CD4-positive, alpha-beta T cell (primary cell): ENCODE data around the gene PRAMEF1. TPM values are rescaled to one million over a fixed set of nuclear protein-coding genes. Genes with fewer than 3 reads are reported as not detected.

Experiments
- ATAC-seq: fragments of 200-7000 bp; cut with Tn5 transposase; one replicate; pipeline ENCODE4 v1.10.0; 2022; ENCODE audit warnings: mild to moderate bottlenecking; ENCODE audit not compliant: poor library complexity
- CTCF ChIA-PET: fragments of 350-600 bp; sonication (Branson Sonifier 250); formaldehyde crosslinking; loops from one replicate; lab custom pipeline; 2021; ENCODE audit warnings: antibody characterized with exemption, inconsistent platforms; lab: Charles Lee
- POLR2A ChIA-PET: fragments of 350-600 bp; sonication (Branson Sonifier 250); formaldehyde crosslinking; loops from one replicate; lab custom pipeline; 2021; ENCODE audit warnings: antibody characterized with exemption, inconsistent platforms; lab: Charles Lee
- DNase-seq, 14 experiments: peaks; one replicate each; pipeline ENCODE4 v3.0.0-alpha.2; 2013 to 2020; ENCODE audit warnings: mixed read lengths in 2 of 14
- H3K27ac ChIP-seq, 2 donors: one replicate each; pipeline versions ENCODE4 v1.5.1 to v1.7.0; 2013; ENCODE audit warnings: low read length in 2 of 2, low read depth in 1 of 2, mild to moderate bottlenecking in 1 of 2
- H3K27me3 ChIP-seq, 2 experiments: 1 replicate in 1 of 2; 2 replicates in 1 of 2; pipeline versions ENCODE4 v1.6.1 to v1.7.0; 2013; ENCODE audit warnings: low read length in 2 of 2, control low read depth in 1 of 2, mild to moderate bottlenecking in 1 of 2, moderate library complexity in 1 of 2; ENCODE audit not compliant: insufficient read depth in 2 of 2, control insufficient read depth in 1 of 2
- H3K36me3 ChIP-seq: one replicate; pipeline ENCODE4 v1.6.1; 2013; ENCODE audit warnings: low read length, control low read depth; ENCODE audit not compliant: insufficient read depth
- H3K4me1 ChIP-seq: one replicate; pipeline ENCODE4 v1.6.1; 2013; ENCODE audit warnings: low read length, control low read depth; ENCODE audit not compliant: insufficient read depth
- H3K4me3 ChIP-seq: one replicate; pipeline ENCODE4 v1.5.1; 2013; ENCODE audit warnings: mild to moderate bottlenecking, low read length, moderate library complexity
- H3K9me3 ChIP-seq, 2 experiments: 1 replicate in 1 of 2; 2 replicates in 1 of 2; pipeline versions ENCODE4 v1.6.1 to v1.7.0; 2013; ENCODE audit warnings: low read length in 2 of 2, mild to moderate bottlenecking in 2 of 2, control low read depth in 1 of 2, moderate library complexity in 1 of 2; ENCODE audit not compliant: control insufficient read depth in 1 of 2, insufficient read depth in 1 of 2
- H3K27ac Mint-ChIP-seq: one replicate; pipeline ENCODE4 v1.8.0; 2020; ENCODE audit warnings: mixed read lengths
- H3K27me3 Mint-ChIP-seq: one replicate; pipeline ENCODE4 v1.8.0; 2021; ENCODE audit warnings: mixed read lengths
- H3K36me3 Mint-ChIP-seq: one replicate; pipeline ENCODE4 v1.8.0; 2021; ENCODE audit warnings: low read depth, mixed read lengths
- H3K4me1 Mint-ChIP-seq: one replicate; pipeline ENCODE4 v1.8.0; 2021; ENCODE audit warnings: low read depth, mixed read lengths
- H3K4me3 Mint-ChIP-seq: one replicate; pipeline ENCODE4 v1.8.0; 2020; ENCODE audit warnings: mild to moderate bottlenecking, mixed read lengths
- H3K9me3 Mint-ChIP-seq: one replicate; pipeline ENCODE4 v1.8.0; 2020; ENCODE audit warnings: mixed read lengths
- intact Hi-C, 2 experiments: fragments of 100-400 bp; cut with DNase I in 1 of 2; cut with micrococcal nuclease in 1 of 2; formaldehyde crosslinking; loops; one replicate each; pipeline versions ENCODE4 v1.15.1 to v1.9.0; 2023 to 2025; cut with DNase I, micrococcal nuclease
- total RNA-seq, 174 experiments: library from RNA in 2 of 174; stranded (reverse) in 2 of 174; gene quantifications; one replicate each; pipeline ENCODE4 v1.2.3 and lab custom pipeline; 2021 to 2026
- TF ChIP-seq, protein P1 (sequence below): fragments of 200-600 bp; IDR thresholded peaks from one replicate; pipeline ENCODE4 v1.8.0; 2022; ENCODE audit warnings: antibody characterized with exemption, mild to moderate bottlenecking

The PRAMEF1 gene
- total RNA-seq, 2 experiments from 2014 or later = not detected

GRCh38 chr1:12760256-12760795 lies 30.9 kb upstream of the PRAMEF1 start:
- TF ChIP-seq, protein P1, sequence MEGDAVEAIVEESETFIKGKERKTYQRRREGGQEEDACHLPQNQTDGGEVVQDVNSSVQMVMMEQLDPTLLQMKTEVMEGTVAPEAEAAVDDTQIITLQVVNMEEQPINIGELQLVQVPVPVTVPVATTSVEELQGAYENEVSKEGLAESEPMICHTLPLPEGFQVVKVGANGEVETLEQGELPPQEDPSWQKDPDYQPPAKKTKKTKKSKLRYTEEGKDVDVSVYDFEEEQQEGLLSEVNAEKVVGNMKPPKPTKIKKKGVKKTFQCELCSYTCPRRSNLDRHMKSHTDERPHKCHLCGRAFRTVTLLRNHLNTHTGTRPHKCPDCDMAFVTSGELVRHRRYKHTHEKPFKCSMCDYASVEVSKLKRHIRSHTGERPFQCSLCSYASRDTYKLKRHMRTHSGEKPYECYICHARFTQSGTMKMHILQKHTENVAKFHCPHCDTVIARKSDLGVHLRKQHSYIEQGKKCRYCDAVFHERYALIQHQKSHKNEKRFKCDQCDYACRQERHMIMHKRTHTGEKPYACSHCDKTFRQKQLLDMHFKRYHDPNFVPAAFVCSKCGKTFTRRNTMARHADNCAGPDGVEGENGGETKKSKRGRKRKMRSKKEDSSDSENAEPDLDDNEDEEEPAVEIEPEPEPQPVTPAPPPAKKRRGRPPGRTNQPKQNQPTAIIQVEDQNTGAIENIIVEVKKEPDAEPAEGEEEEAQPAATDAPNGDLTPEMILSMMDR = no peak
- H3K4me1 ChIP-seq = no peaks in the 10 kb centered on the region
- CTCF ChIA-PET = no interaction called here
- no peak for DNase-seq
- H3K27ac ChIP-seq = no peak overlapping the region
- peaks cover 4 to 11% of the 10 kb centered on the region in 2 experiments for H3K27me3 ChIP-seq
- H3K9me3 ChIP-seq = no peaks in the 10 kb centered on the region
- POLR2A ChIA-PET = no interaction called here
- Mint-ChIP-seq H3K4me1 (no peaks in the 10 kb centered on the region), H3K9me3 (no peaks in the 10 kb centered on the region), H3K36me3 (no peaks in the 10 kb centered on the region), H3K4me3 (no peak overlapping the region), H3K27me3 (peaks cover 42% of the 10 kb centered on the region), H3K27ac (no peak overlapping the region)
- intact Hi-C loops = loop anchor here in 1 of 2 experiments (2.0 kb wide), 1 partner anchor 20 kb away; no protein-coding TSS in a partner anchor
- no peak overlapping the region for H3K4me3 ChIP-seq
- H3K36me3 ChIP-seq = no peaks in the 10 kb centered on the region
- no peak for ATAC-seq

DNA sequence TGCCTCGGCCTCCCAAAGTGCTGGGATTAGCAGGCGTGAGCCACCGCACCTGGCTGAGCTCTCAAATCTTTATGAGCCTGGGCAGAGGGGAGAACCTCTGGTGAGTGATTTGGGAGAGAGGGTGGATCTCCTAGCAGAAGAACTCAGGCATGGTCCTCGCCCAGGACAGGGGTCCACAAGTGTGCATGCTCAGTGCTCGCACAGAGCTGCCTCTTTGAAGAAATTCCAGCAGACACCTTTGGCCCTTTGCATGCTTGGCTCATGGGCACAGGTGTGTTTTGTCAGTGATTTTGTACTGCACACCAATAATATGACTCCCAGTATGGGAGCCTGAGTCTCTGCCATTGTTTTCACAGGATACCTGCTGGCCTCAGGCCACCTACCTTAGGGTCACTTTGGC lies 29.4 kb upstream of the PRAMEF1 start:
- H3K27ac ChIP-seq = no peak overlapping the region
- ATAC-seq = no peak
- Mint-ChIP-seq H3K36me3 (no peaks in the 10 kb centered on the region), H3K4me3 (no peak overlapping the region), H3K27ac (no peak overlapping the region), H3K27me3 (peaks cover 52% of the 10 kb centered on the region), H3K9me3 (no peaks in the 10 kb centered on the region), H3K4me1 (no peaks in the 10 kb centered on the region)
- TF ChIP-seq, protein P1 = no peak
- no peak for DNase-seq
- CTCF ChIA-PET = no interaction called here
- H3K36me3 ChIP-seq = no peaks in the 10 kb centered on the region
- no peaks in the 10 kb centered on the region for H3K4me1 ChIP-seq
- no peak overlapping the region for H3K4me3 ChIP-seq
- peaks cover 4 to 11% of the 10 kb centered on the region in 2 experiments for H3K27me3 ChIP-seq
- no peaks in the 10 kb centered on the region for H3K9me3 ChIP-seq
- intact Hi-C loops = loop anchor here in 1 of 2 experiments (2.0 kb wide), 1 partner anchor 21 kb away; no protein-coding TSS in a partner anchor
- POLR2A ChIA-PET = no interaction called here

- H3K9me3 ChIP-seq = no peaks in the 10 kb centered on the region
- no peaks in the 10 kb centered on the region for H3K4me1 ChIP-seq
- Mint-ChIP-seq H3K9me3 (no peaks in the 10 kb centered on the region), H3K4me1 (no peaks in the 10 kb centered on the region), H3K27ac (no peak overlapping the region), H3K27me3 (peaks cover 57% of the 10 kb centered on the region), H3K4me3 (no peak overlapping the region), H3K36me3 (no peaks in the 10 kb centered on the region)
- intact Hi-C loops = no loop called here
- TF ChIP-seq, protein P1 = no peak
- ChIA-PET POLR2A (no interaction called here), CTCF (no interaction called here)
- H3K27ac ChIP-seq = no peak overlapping the region
- H3K27me3 ChIP-seq = peaks cover 4 to 11% of the 10 kb centered on the region in 2 experiments
- no peak overlapping the region for H3K4me3 ChIP-seq
- DNase-seq (no peak), ATAC-seq (no peak)
- no peaks in the 10 kb centered on the region for H3K36me3 ChIP-seq
Measured at GRCh38 chr1:12762766-12763165, 28.4 kb upstream of the PRAMEF1 start.
